ENCODE data around the gene PKP4. TPM values are rescaled to one million over a fixed set of nuclear protein-coding genes. Genes with fewer than 3 reads are reported as not detected.

The PKP4 gene
- total RNA-seq, 1 experiment from 2014 or later: 52.0 TPM

- H3K9me3 ChIP-seq (ENCODE audit: control insufficient read depth, low read depth, low read length): no peaks in the 10 kb centered on the region
- no peak overlapping the region for H3K23ac ChIP-seq (ENCODE audit: insufficient read length, low read depth, low read length)
- no peak overlapping the region for H4K91ac ChIP-seq (ENCODE audit: insufficient read length, low read depth, low read length)
- H3K9me3 Mint-ChIP-seq: no peaks in the 10 kb centered on the region
- H3K14ac ChIP-seq (ENCODE audit: insufficient read depth, low read length): no peak overlapping the region
- H3K27ac ChIP-seq (ENCODE audit: insufficient read length, low read depth, low read length): no peak overlapping the region
- H3K27me3 Mint-ChIP-seq (ENCODE audit: low read depth): no peaks in the 10 kb centered on the region
- no peak for TF ChIP-seq CTCF (conservative IDR thresholded peaks at IDR 0.05)
- H2BK12ac ChIP-seq (ENCODE audit: insufficient read length, low read depth, low read length): no peak overlapping the region
- H3T11ph ChIP-seq (ENCODE audit: low read length): no peak overlapping the region
- no peaks in the 10 kb centered on the region for H3K79me1 ChIP-seq (ENCODE audit: insufficient read depth, low read depth, low read length, poor library complexity, severe bottlenecking)
- no peak overlapping the region for H3K18ac ChIP-seq (ENCODE audit: insufficient read length, low read depth, low read length)
- H3K36me3 Mint-ChIP-seq (ENCODE audit: insufficient read depth in 1 of 3, low read depth in 3 of 3): peaks cover 1 to 18% (median 9%) of the 10 kb centered on the region in 3 experiments; a peak in 5 of 7 replicates
- H2BK5ac ChIP-seq (ENCODE audit: insufficient read length, low read length): no peak overlapping the region
- no peaks in the 10 kb centered on the region for H4K20me1 ChIP-seq (ENCODE audit: control insufficient read depth, insufficient read depth, insufficient read length)
- DNase-seq: no peak
- no peak overlapping the region for H2BK15ac ChIP-seq (ENCODE audit: low read depth, low read length)
- H3K4me1 ChIP-seq (ENCODE audit: insufficient read depth, low read length): no peaks in the 10 kb centered on the region
- H4K5ac ChIP-seq (ENCODE audit: insufficient read length, low read depth, low read length): no peak overlapping the region
- H3K27ac Mint-ChIP-seq: no peak overlapping the region
- no peak overlapping the region for H2AFZ ChIP-seq (ENCODE audit: low read length)
- 100% methylated on average over 1 of the region's 4 CpGs for WGBS (ENCODE audit: extremely low coverage, insufficient read length, low lambda C conversion rate)
- H2BK20ac ChIP-seq (ENCODE audit: low read depth, low read length, poor library complexity, severe bottlenecking): no peak overlapping the region
- H2BK120ac ChIP-seq (ENCODE audit: low read depth, low read length, poor library complexity, severe bottlenecking): no peak overlapping the region
- no peaks in the 10 kb centered on the region for H3K79me2 ChIP-seq (ENCODE audit: insufficient read depth, low read length)
- H3K9ac ChIP-seq (ENCODE audit: extremely low read depth, insufficient read length, low read length): no peak overlapping the region
- no peak overlapping the region for H4K8ac ChIP-seq (replicated peaks; ENCODE audit: insufficient read length, low read depth, low read length)
- no peaks in the 10 kb centered on the region for H3K27me3 ChIP-seq (ENCODE audit: insufficient read depth, low read length)
- no peak overlapping the region for H3K4me3 Mint-ChIP-seq
- H3K56ac ChIP-seq (ENCODE audit: insufficient read length, low read depth, low read length): no peak overlapping the region
- no peak overlapping the region for H3K4me2 ChIP-seq (ENCODE audit: insufficient read depth, insufficient read length, low read length)
- H3K23me2 ChIP-seq (ENCODE audit: insufficient read length, low read depth, low read length, poor library complexity, severe bottlenecking): no peaks in the 10 kb centered on the region
- no peak overlapping the region for H2AK5ac ChIP-seq (ENCODE audit: insufficient read length, low read length)
- H3K4me1 Mint-ChIP-seq: no peaks in the 10 kb centered on the region
- no peak overlapping the region for H3K4ac ChIP-seq (ENCODE audit: low read depth, low read length)
Measured at GRCh38 chr2:158644139-158644538, 187.4 kb downstream of the PKP4 start.
